H1 (cell line): Measurements from ENCODE around the gene FIZ1. TPM values are rescaled to one million over a fixed set of nuclear protein-coding genes. Genes with fewer than 3 reads are reported as not detected.

Experiments
- ATF3 ChIP-seq: IDR thresholded peaks from 2 replicates; pipeline ENCODE4 v1.6.1; 2011; ENCODE audit warnings: low read depth, mild to moderate bottlenecking, low read length; ENCODE audit not compliant: insufficient read depth
- BRCA1 ChIP-seq: IDR thresholded peaks from 2 replicates; pipeline ENCODE4 v1.6.1; 2012; ENCODE audit warnings: low read depth, low read length, improper control_type of control experiment
- CBX8 ChIP-seq: fragments of 300-800, 300-1000 bp; sonication (generic); IDR thresholded peaks from 2 replicates; pipeline ENCODE4 v1.7.1; 2016; ENCODE audit warnings: low read depth, low read length, borderline replicate concordance
- CHD7 ChIP-seq: fragments of 300-600 bp; sonication (generic); IDR thresholded peaks from 2 replicates; pipeline ENCODE4 v1.7.1; 2012; ENCODE audit warnings: low read length, moderate library complexity, mild to moderate bottlenecking, inconsistent platforms; ENCODE audit not compliant: insufficient replicate concordance
- SIX5 ChIP-seq: IDR thresholded peaks from 2 replicates; pipeline ENCODE4 v1.6.1; 2011; ENCODE audit warnings: mild to moderate bottlenecking, low read depth, low read length
- SP2 ChIP-seq: IDR thresholded peaks from 2 replicates; pipeline ENCODE4 v1.6.1; 2012; ENCODE audit warnings: mild to moderate bottlenecking, low read length, inconsistent platforms
- TBP ChIP-seq: IDR thresholded peaks from 2 replicates; pipeline ENCODE4 v1.6.1; 2011; ENCODE audit warnings: low read depth, low read length, improper control_type of control experiment
- polyA plus RNA-seq, 7 experiments: library from polyadenylated mRNA; depleted of rRNA in 3 of 7; stranded (reverse) in 5 of 7; unstranded in 2 of 7; fragments of >200 nt in 5 of 7; fragments of 200-250 nt in 2 of 7; gene quantifications; 1 replicate in 5 of 7; 2 replicates in 1 of 7; 4 replicates in 1 of 7; pipeline versions ENCODE4 v1.2.1 to v1.2.3, GENCODE V29; 2011 to 2013; ENCODE audit warnings: missing spikeins in 2 of 7, mixed read lengths in 2 of 7
- total RNA-seq: library from RNA; stranded (reverse); fragmentation: NEBNext Ultra II Directional; extraction: Animal tissue kit (Norgen Biotek cat#: 25700); gene quantifications from 2 replicates; pipeline ENCODE4 v1.2.1, GENCODE V29; 2021

FIZ1 gene
- total and polyA plus RNA-seq, 2 of the 8 experiments (the other 6 are each of a cell fraction or from before 2014, with no cell fraction given) = 9.1 to 18.5 TPM

GRCh38 chr19:55545443-55545842, 53.9 kb downstream of the FIZ1 start, which contains the start of gene SBK3 (continued):
- no peak for TF ChIP-seq CHD7
- no peak for TF ChIP-seq ATF3
- no peak for TF ChIP-seq TBP
- no peak for TF ChIP-seq SP2
- no peak for TF ChIP-seq CBX8
- TF ChIP-seq BRCA1 = no peak
- no peak for TF ChIP-seq SIX5
